ENCODE results near the gene GULP1.
"Not testable (repeated sequence)": the region's sequence is repeated elsewhere in the genome, so short reads cannot be mapped to it uniquely, and the experiment has no call there.

GULP1 gene

GRCh38 chr2:188529710-188530109, 238.0 kb downstream of the GULP1 start:
- no peak for TF ChIP-seq CTCF (IDR thresholded peaks at IDR 0.05)
- no peak for DNase-seq (ENCODE audit: low spot score)
- Histone ChIP-seq H3K4me3 (no peak overlapping the region), H3K27ac (no peak overlapping the region)

- no peak for TF ChIP-seq CTCF (IDR thresholded peaks at IDR 0.05)
- DNase-seq (ENCODE audit: low spot score) = no peak
- Histone ChIP-seq H3K4me3 (no peak overlapping the region), H3K27ac (no peak overlapping the region)
Measured at GRCh38 chr2:188534875-188535274, 243.2 kb downstream of the GULP1 start.

GRCh38 chr2:188551671-188552070, 260.0 kb downstream of the GULP1 start:
- Histone ChIP-seq H3K27ac (no peak overlapping the region), H3K4me3 (no peak overlapping the region)
- no peak for DNase-seq (ENCODE audit: low spot score)
- TF ChIP-seq CTCF (IDR thresholded peaks at IDR 0.05) = no peak

GRCh38 chr2:188557081-188557480, 265.4 kb downstream of the GULP1 start:
- TF ChIP-seq CTCF (IDR thresholded peaks at IDR 0.05) = no peak
- H3K4me3 ChIP-seq = no peak overlapping the region

GRCh38 chr2:188559455-188559854, 267.8 kb downstream of the GULP1 start:
- DNase-seq (ENCODE audit: low spot score); H3K4me3 ChIP-seq; H3K27ac ChIP-seq: not testable (repeated sequence)

More at GRCh38 chr2:188557081-188557480, 265.4 kb downstream of the GULP1 start:
- no peak for DNase-seq (ENCODE audit: low spot score)
- no peak overlapping the region for H3K27ac ChIP-seq

- TF ChIP-seq CTCF (IDR thresholded peaks at IDR 0.05) = no peak
- no peak for DNase-seq (ENCODE audit: low spot score)
- Histone ChIP-seq H3K27ac (no peak overlapping the region), H3K4me3 (no peak overlapping the region)
Measured at GRCh38 chr2:188561473-188561979, 269.9 kb downstream of the GULP1 start.

- no peak for TF ChIP-seq CTCF (IDR thresholded peaks at IDR 0.05)
- H3K27ac ChIP-seq = no peak overlapping the region
- no peak for DNase-seq (ENCODE audit: low spot score)
- H3K4me3 ChIP-seq = no peak overlapping the region
Measured at GRCh38 chr2:188569431-188570165, 277.9 kb downstream of the GULP1 start.

All from coronary artery (tissue), 2 donors.